Smooth muscle cell (in vitro differentiated cells): ENCODE measurements around the gene HDAC4. TPM values are rescaled to one million over a fixed set of nuclear protein-coding genes. Genes with fewer than 3 reads are reported as not detected.

ENCODE experiments used
- DNase-seq: peaks from one replicate; lab custom pipeline; 2025; ENCODE audit not compliant: unreplicated experiment; lab: John Stamatoyannopoulos, UW
- H2AFZ ChIP-seq: fragments of 200-600 bp; sonication (generic); 2 replicates; pipeline ENCODE4 v1.6.0; 2016; ENCODE audit warnings: antibody characterized with exemption, low read depth, mild to moderate bottlenecking
- H3F3A ChIP-seq: fragments of 200-600 bp; sonication (generic); 2 replicates; pipeline ENCODE4 v1.6.0; 2017; ENCODE audit warnings: antibody characterized with exemption, low read depth
- H3K27ac ChIP-seq: fragments of 200-600 bp; sonication (generic); 2 replicates; pipeline ENCODE4 v1.5.1; 2016; ENCODE audit warnings: low read depth, mild to moderate bottlenecking
- H3K27me3 ChIP-seq: fragments of 200-600 bp; sonication (generic); 2 replicates; pipeline ENCODE4 v1.6.1; 2016; ENCODE audit warnings: low read depth, mild to moderate bottlenecking
- H3K36me3 ChIP-seq: fragments of 200-600 bp; sonication (generic); 2 replicates; pipeline ENCODE4 v1.5.1; 2016; ENCODE audit warnings: low read depth
- H3K4me1 ChIP-seq: fragments of 200-600 bp; sonication (generic); 2 replicates; pipeline ENCODE4 v1.5.1; 2016; ENCODE audit warnings: low read depth
- H3K4me2 ChIP-seq: fragments of 200-600 bp; sonication (generic); 2 replicates; pipeline ENCODE4 v1.6.0; 2016; ENCODE audit warnings: mild to moderate bottlenecking
- H3K4me3 ChIP-seq: fragments of 200-600 bp; sonication (generic); 2 replicates; pipeline ENCODE4 v1.5.1; 2016; ENCODE audit warnings: mild to moderate bottlenecking
- H3K79me2 ChIP-seq: fragments of 200-600 bp; sonication (generic); 2 replicates; pipeline ENCODE4 v1.6.0; 2016; ENCODE audit warnings: low read depth, mild to moderate bottlenecking
- H3K9ac ChIP-seq: fragments of 200-600 bp; sonication (generic); 2 replicates; pipeline ENCODE4 v1.6.0; 2016; ENCODE audit warnings: low read depth
- H3K9me3 ChIP-seq: fragments of 200-600 bp; sonication (generic); replicated peaks from 2 replicates; pipeline ENCODE4 v1.5.1; 2016; ENCODE audit warnings: low read depth
- H4K20me1 ChIP-seq: fragments of 200-600 bp; sonication (generic); 2 replicates; pipeline ENCODE4 v1.6.0; 2016; ENCODE audit warnings: low read depth
- CTCF ChIP-seq: fragments of 200-600 bp; sonication (generic); IDR thresholded peaks from 2 replicates; pipeline ENCODE4 v1.5.1; 2017; ENCODE audit warnings: borderline replicate concordance, mild to moderate bottlenecking, antibody characterized with exemption; ENCODE audit not compliant: insufficient read depth, poor library complexity, severe bottlenecking
- WGBS: methylation state at CpG from one replicate; pipeline ENCODE4 v1.1.7; 2016; ENCODE audit warnings: low lambda C conversion rate; 5-methylcytosine and 5-hydroxymethylcytosine counted together
- polyA plus RNA-seq: library from polyadenylated mRNA; unstranded; fragments of >200 nt; fragmentation: Nextera tagmentation; extraction: Ambion mirVana; gene quantifications from 2 replicates; pipeline ENCODE4 v1.2.1, GENCODE V29; 2016
- total RNA-seq: library from RNA; depleted of rRNA; stranded (reverse); fragments of >200 nt; gene quantifications from 2 replicates; pipeline ENCODE4 v1.2.3, GENCODE V29; 2014

The HDAC4 gene
- total and polyA plus RNA-seq, 2 experiments from 2014 or later = 6.2 to 35.7 TPM

GRCh38 chr2:239220981-239221396 lies 179.8 kb downstream of the HDAC4 start:
- no peaks in the 10 kb centered on the region for H3K9me3 ChIP-seq
- peaks cover 7% of the 10 kb centered on the region for H3F3A ChIP-seq
- peak overlapping the region; percentile 77 for H3K27ac ChIP-seq
- H3K4me3 ChIP-seq = no peak overlapping the region
- no peak for DNase-seq
- H4K20me1 ChIP-seq = peaks cover 22% of the 10 kb centered on the region
- H3K4me2 ChIP-seq = peak overlapping the region; percentile 68
- no peak overlapping the region for H2AFZ ChIP-seq
- peaks cover 31% of the 10 kb centered on the region for H3K4me1 ChIP-seq
- WGBS = 96% methylated on average over 15 of the region's 15 CpGs
- H3K9ac ChIP-seq = no peak overlapping the region
- no peaks in the 10 kb centered on the region for H3K36me3 ChIP-seq
- H3K79me2 ChIP-seq = peaks cover 46% of the 10 kb centered on the region
- no peaks in the 10 kb centered on the region for H3K27me3 ChIP-seq
- TF ChIP-seq CTCF = no peak

- DNase-seq = no peak
- Histone ChIP-seq H3F3A (peaks cover 3% of the 10 kb centered on the region), H3K9ac (no peak overlapping the region), H3K79me2 (peaks cover 46% of the 10 kb centered on the region), H3K36me3 (no peaks in the 10 kb centered on the region), H3K4me3 (no peak overlapping the region), H3K4me2 (no peak overlapping the region), H2AFZ (no peak overlapping the region), H3K27ac (no peak overlapping the region), H3K9me3 (no peaks in the 10 kb centered on the region), H3K4me1 (peaks cover 27% of the 10 kb centered on the region), H4K20me1 (peaks cover 28% of the 10 kb centered on the region), H3K27me3 (no peaks in the 10 kb centered on the region)
- TF ChIP-seq CTCF = no peak
- 92% methylated on average over 9 of the region's 9 CpGs for WGBS
These were observed 180.5 kb downstream of the HDAC4 start for GRCh38 chr2:239220341-239220740.

- Histone ChIP-seq H4K20me1 (peaks cover 49% of the 10 kb centered on the region), H3K4me2 (no peak overlapping the region), H3K27me3 (no peaks in the 10 kb centered on the region), H3K27ac (no peak overlapping the region), H3K36me3 (no peaks in the 10 kb centered on the region), H3K4me1 (peaks cover 14% of the 10 kb centered on the region), H3K9me3 (no peaks in the 10 kb centered on the region), H3K9ac (no peak overlapping the region), H3K79me2 (peaks cover 57% of the 10 kb centered on the region), H2AFZ (no peak overlapping the region), H3F3A (no peaks in the 10 kb centered on the region), H3K4me3 (no peak overlapping the region)
- 91% methylated on average over 17 of the region's 17 CpGs for WGBS
- DNase-seq = no peak
- TF ChIP-seq CTCF = no peak
These were observed 184.1 kb downstream of the HDAC4 start for GRCh38 chr2:239216614-239217273.
